ENCODE results near the gene DEFB114.

DEFB114 gene

GRCh38 chr6:49986551-49986950 is 22.6 kb upstream of the DEFB114 start:
- TF ChIP-seq, protein P1, sequence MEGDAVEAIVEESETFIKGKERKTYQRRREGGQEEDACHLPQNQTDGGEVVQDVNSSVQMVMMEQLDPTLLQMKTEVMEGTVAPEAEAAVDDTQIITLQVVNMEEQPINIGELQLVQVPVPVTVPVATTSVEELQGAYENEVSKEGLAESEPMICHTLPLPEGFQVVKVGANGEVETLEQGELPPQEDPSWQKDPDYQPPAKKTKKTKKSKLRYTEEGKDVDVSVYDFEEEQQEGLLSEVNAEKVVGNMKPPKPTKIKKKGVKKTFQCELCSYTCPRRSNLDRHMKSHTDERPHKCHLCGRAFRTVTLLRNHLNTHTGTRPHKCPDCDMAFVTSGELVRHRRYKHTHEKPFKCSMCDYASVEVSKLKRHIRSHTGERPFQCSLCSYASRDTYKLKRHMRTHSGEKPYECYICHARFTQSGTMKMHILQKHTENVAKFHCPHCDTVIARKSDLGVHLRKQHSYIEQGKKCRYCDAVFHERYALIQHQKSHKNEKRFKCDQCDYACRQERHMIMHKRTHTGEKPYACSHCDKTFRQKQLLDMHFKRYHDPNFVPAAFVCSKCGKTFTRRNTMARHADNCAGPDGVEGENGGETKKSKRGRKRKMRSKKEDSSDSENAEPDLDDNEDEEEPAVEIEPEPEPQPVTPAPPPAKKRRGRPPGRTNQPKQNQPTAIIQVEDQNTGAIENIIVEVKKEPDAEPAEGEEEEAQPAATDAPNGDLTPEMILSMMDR (IDR thresholded peaks at IDR 0.05) = no peak
- Histone ChIP-seq H3K36me3 (no peaks in the 10 kb centered on the region), H3K9me3 (no peaks in the 10 kb centered on the region), H3K4me3 (no peak overlapping the region), H3K27ac (no peak overlapping the region), H3K27me3 (no peaks in the 10 kb centered on the region), H3K4me1 (no peaks in the 10 kb centered on the region)
- intact Hi-C loops (cut with DNase I; ENCODE audit: low total_unique reads) = no loop called here
- no peak for DNase-seq

- Histone ChIP-seq H3K27me3 (no peaks in the 10 kb centered on the region), H3K4me3 (no peak overlapping the region), H3K4me1 (no peaks in the 10 kb centered on the region), H3K27ac (no peak overlapping the region), H3K9me3 (no peaks in the 10 kb centered on the region), H3K36me3 (no peaks in the 10 kb centered on the region)
- TF ChIP-seq, protein P1 (IDR thresholded peaks at IDR 0.05) = no peak
- intact Hi-C loops (cut with DNase I; ENCODE audit: low total_unique reads) = no loop called here
- no peak for DNase-seq
These were observed 18.1 kb upstream of the DEFB114 start for GRCh38 chr6:49982046-49982445.

DNA sequence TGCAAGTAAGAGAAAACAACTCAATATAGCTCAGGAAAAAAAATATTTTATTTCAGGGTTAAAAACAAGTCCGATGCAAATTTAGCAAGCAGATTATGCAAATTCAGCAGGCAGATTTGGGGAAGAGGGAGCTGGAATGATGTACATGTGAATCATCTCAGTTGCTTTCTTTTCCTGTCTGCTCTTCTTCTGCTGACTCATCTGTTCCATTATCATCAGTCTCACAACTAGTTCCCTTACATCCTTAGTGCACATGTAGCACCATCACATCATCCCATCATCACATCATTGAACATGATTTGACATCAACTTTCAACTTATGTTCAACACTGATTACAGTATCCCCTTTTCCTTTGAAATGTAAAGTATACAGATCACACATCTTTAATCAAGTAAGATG is 16.9 kb upstream of the DEFB114 start:
- DNase-seq = no peak
- intact Hi-C loops (cut with DNase I; ENCODE audit: low total_unique reads) = no loop called here
- no peaks in the 10 kb centered on the region for H3K4me1 ChIP-seq

GRCh38 chr6:49979584-49979983 is 15.6 kb upstream of the DEFB114 start:
- no peaks in the 10 kb centered on the region for H3K9me3 ChIP-seq
- intact Hi-C loops (cut with DNase I; ENCODE audit: low total_unique reads) = no loop called here
- no peaks in the 10 kb centered on the region for H3K4me1 ChIP-seq
- no peaks in the 10 kb centered on the region for H3K27me3 ChIP-seq
- no peak for DNase-seq
- TF ChIP-seq, protein P1 (IDR thresholded peaks at IDR 0.05) = no peak
- H3K36me3 ChIP-seq = no peaks in the 10 kb centered on the region
- no peak overlapping the region for H3K27ac ChIP-seq
- no peak overlapping the region for H3K4me3 ChIP-seq

More for the DNA sequence above, 16.9 kb upstream of the DEFB114 start:
- H3K27ac ChIP-seq = no peak overlapping the region
- H3K4me3 ChIP-seq = no peak overlapping the region
- no peaks in the 10 kb centered on the region for H3K36me3 ChIP-seq
- no peaks in the 10 kb centered on the region for H3K9me3 ChIP-seq
- TF ChIP-seq, protein P1 (IDR thresholded peaks at IDR 0.05) = no peak
- no peaks in the 10 kb centered on the region for H3K27me3 ChIP-seq

GRCh38 chr6:49978332-49979226 is 14.6 kb upstream of the DEFB114 start:
- H3K4me1 ChIP-seq = no peaks in the 10 kb centered on the region
- intact Hi-C loops (cut with DNase I; ENCODE audit: low total_unique reads) = no loop called here
- H3K27me3 ChIP-seq = no peaks in the 10 kb centered on the region
- no peaks in the 10 kb centered on the region for H3K9me3 ChIP-seq
- TF ChIP-seq, protein P1 (IDR thresholded peaks at IDR 0.05) = no peak
- no peak for DNase-seq
- no peaks in the 10 kb centered on the region for H3K36me3 ChIP-seq
- no peak overlapping the region for H3K27ac ChIP-seq
- H3K4me3 ChIP-seq = no peak overlapping the region

Measured in tibial artery (tissue), 4 donors.